ENCODE results near the gene TUBE1. TPM values are rescaled to one million over a fixed set of nuclear protein-coding genes. Genes with fewer than 3 reads are reported as not detected.

The TUBE1 gene
- total and polyA plus RNA-seq, 10 of the 15 experiments (the other 5 are each of a cell fraction or from before 2014, with no cell fraction given), result 6.3 to 25.2 (median 13.6) TPM

DNA sequence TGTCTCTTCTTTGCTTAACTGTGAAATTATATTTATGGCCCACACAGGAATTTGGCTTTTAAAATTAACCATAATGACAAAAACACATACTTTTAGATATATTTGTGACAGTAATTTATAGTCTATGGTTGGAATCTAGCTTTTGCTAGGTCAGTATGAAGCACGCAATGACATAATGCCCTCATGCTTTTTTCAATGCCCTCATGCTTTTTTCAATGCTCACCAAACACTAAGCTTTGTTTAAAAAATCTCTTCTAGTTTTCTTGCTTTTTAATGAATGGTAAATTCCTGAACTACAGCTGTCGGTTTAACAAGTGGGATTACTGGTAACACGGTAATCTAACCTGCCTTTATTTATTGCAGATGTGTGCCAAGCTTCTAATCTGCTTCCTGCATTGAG lies 20.7 kb downstream of the TUBE1 start:
- ChIA-PET RAD21 (ENCODE audit: unreplicated experiment) (no interaction called here), CTCF (interaction anchor here (2.4 kb wide), 1 partner anchor 24 kb away, joined by 7 read pairs; no protein-coding TSS in a partner anchor), SMC1A (ENCODE audit: uncharacterized antibody, unreplicated experiment) (interaction anchor here (0.9 kb wide), 1 partner anchor 11 kb away, joined by 3 read pairs; no protein-coding TSS in a partner anchor), POLR2A (no interaction called here)
- TF ChIP-seq MTA2 (IDR thresholded peaks at IDR 0.05; ENCODE audit: low read depth), result no peak
- TF ChIP-seq NFYA (IDR thresholded peaks at IDR 0.05; ENCODE audit: borderline replicate concordance, low read depth, low read length), result no peak
- no peak for TF ChIP-seq BRCA1 (IDR thresholded peaks at IDR 0.05; ENCODE audit: low read depth, low read length)
- no peak for TF ChIP-seq ZNF384 (IDR thresholded peaks at IDR 0.05; ENCODE audit: borderline replicate concordance, low read depth, low read length)
- no peak for TF ChIP-seq SP1 (IDR thresholded peaks at IDR 0.05; ENCODE audit: low read depth, low read length)
- no peak for TF ChIP-seq POU2F2 (IDR thresholded peaks at IDR 0.05; ENCODE audit: borderline replicate concordance, low read depth, low read length)
- TF ChIP-seq ZSCAN29 (IDR thresholded peaks at IDR 0.05), result no peak
- no peak for TF ChIP-seq SUZ12 (IDR thresholded peaks at IDR 0.05; ENCODE audit: unreplicated experiment)
- TF ChIP-seq, protein P1, sequence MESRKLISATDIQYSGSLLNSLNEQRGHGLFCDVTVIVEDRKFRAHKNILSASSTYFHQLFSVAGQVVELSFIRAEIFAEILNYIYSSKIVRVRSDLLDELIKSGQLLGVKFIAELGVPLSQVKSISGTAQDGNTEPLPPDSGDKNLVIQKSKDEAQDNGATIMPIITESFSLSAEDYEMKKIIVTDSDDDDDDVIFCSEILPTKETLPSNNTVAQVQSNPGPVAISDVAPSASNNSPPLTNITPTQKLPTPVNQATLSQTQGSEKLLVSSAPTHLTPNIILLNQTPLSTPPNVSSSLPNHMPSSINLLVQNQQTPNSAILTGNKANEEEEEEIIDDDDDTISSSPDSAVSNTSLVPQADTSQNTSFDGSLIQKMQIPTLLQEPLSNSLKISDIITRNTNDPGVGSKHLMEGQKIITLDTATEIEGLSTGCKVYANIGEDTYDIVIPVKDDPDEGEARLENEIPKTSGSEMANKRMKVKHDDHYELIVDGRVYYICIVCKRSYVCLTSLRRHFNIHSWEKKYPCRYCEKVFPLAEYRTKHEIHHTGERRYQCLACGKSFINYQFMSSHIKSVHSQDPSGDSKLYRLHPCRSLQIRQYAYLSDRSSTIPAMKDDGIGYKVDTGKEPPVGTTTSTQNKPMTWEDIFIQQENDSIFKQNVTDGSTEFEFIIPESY (IDR thresholded peaks at IDR 0.05), result no peak
- no peak for TF ChIP-seq POLR2AphosphoS5 (IDR thresholded peaks at IDR 0.05; ENCODE audit: low read length)
- no peak for TF ChIP-seq SMAD1 (IDR thresholded peaks at IDR 0.05; ENCODE audit: low read depth, partially characterized antibody)
- no peak for TF ChIP-seq ETV6 (conservative IDR thresholded peaks at IDR 0.05 in 1 of 2, IDR thresholded peaks at IDR 0.05 in 1 of 2; ENCODE audit: borderline replicate concordance in 1 of 2, low read depth in 1 of 2)
- no peak for TF ChIP-seq NR2F1 (conservative IDR thresholded peaks at IDR 0.05)
- WGBS (ENCODE audit: insufficient coverage, insufficient replicate concordance, low lambda C conversion rate, missing lambda C conversion rate), result 81% methylated on average over 3 of the region's 3 CpGs
- Histone ChIP-seq H3K79me2 (ENCODE audit: control insufficient read depth, insufficient read depth, low read length) (no peaks in the 10 kb centered on the region), H3K36me3 (ENCODE audit: control insufficient read depth in 2 of 2, insufficient read depth in 2 of 2, low read length in 1 of 2) (no peaks in the 10 kb centered on the region; a peak in 1 of 4 replicates), H2AFZ (ENCODE audit: control insufficient read depth, low read depth, low read length) (no peak overlapping the region), H3K4me3 (no peak overlapping the region), H3K9ac (ENCODE audit: control insufficient read depth, insufficient read depth, low read length) (no peak overlapping the region), H4K20me1 (ENCODE audit: control insufficient read depth, insufficient read depth) (no peaks in the 10 kb centered on the region), H3K4me2 (ENCODE audit: control insufficient read depth, insufficient read depth) (no peak overlapping the region), H3K27ac (ENCODE audit: control insufficient read depth, insufficient read depth) (no peak overlapping the region), H3K27me3 (replicated peaks in 1 of 2; ENCODE audit: control insufficient read depth in 2 of 2, insufficient read depth in 2 of 2, low read length in 1 of 2) (no peaks in the 10 kb centered on the region), H3K9me3 (replicated peaks; ENCODE audit: control insufficient read depth, insufficient read depth, low read length) (no peaks in the 10 kb centered on the region), H3K4me1 (ENCODE audit: control insufficient read depth, insufficient read depth, low read length) (no peaks in the 10 kb centered on the region)
- in situ Hi-C loops (cut with MboI), result no loop called here
- FAIRE-seq (no peak), DNase-seq (ENCODE audit: low read depth, low spot score) (no peak), ATAC-seq (no peak)
- no TSS peak for BruUV-seq (replicated peaks)
- intact Hi-C loops (cut with micrococcal nuclease; ENCODE audit: unreplicated experiment), result no loop called here

All from GM12878 (cell line).